ENCODE results near the gene ABCB11. TPM values are rescaled to one million over a fixed set of nuclear protein-coding genes. Genes with fewer than 3 reads are reported as not detected.

Gene ABCB11
- total and polyA plus RNA-seq, 5 donors: 0.07 to 0.47 (median 0.20) TPM

GRCh38 chr2:168969865-168970264, 61.3 kb downstream of the ABCB11 start:
- H3K27ac ChIP-seq (ENCODE audit: low read length): no peak overlapping the region
- no peak for ATAC-seq
- H3K27me3 ChIP-seq (ENCODE audit: control insufficient read depth, insufficient read depth): no peaks in the 10 kb centered on the region
- H3K4me1 ChIP-seq (ENCODE audit: control insufficient read depth, insufficient read depth, low read length): no peaks in the 10 kb centered on the region
- DNase-seq: no peak
- 93% methylated on average over 2 of the region's 2 CpGs for WGBS
- intact Hi-C loops (cut with DNase I): loop anchor here in 3 of 4 donors (10.0 kb wide), 4 partner anchors 45 to 175 kb away; no protein-coding TSS in a partner anchor
- no peaks in the 10 kb centered on the region for H3K9me3 ChIP-seq (ENCODE audit: control insufficient read depth, low read length)
- no peak overlapping the region for H3K4me3 ChIP-seq (ENCODE audit: low read length)

- intact Hi-C loops (cut with DNase I): loop anchor here in 3 of 4 donors (10.0 kb wide), 4 partner anchors 46 to 176 kb away; no protein-coding TSS in a partner anchor
- no peak for ATAC-seq
- DNase-seq: no peak
Observed at GRCh38 chr2:168968342-168968741, 62.8 kb downstream of the ABCB11 start.

GRCh38 chr2:168964251-168964807, 66.8 kb downstream of the ABCB11 start:
- intact Hi-C loops (cut with DNase I): loop anchor here in 3 of 4 donors (5.0 to 10.0 kb wide), 6 partner anchors 50 to 258 kb away; no protein-coding TSS in a partner anchor
- 93% methylated on average over 3 of the region's 3 CpGs for WGBS
- H3K4me1 ChIP-seq (ENCODE audit: control insufficient read depth, insufficient read depth, low read length): no peaks in the 10 kb centered on the region

More at GRCh38 chr2:168968342-168968741, 62.8 kb downstream of the ABCB11 start:
- no peaks in the 10 kb centered on the region for H3K9me3 ChIP-seq (ENCODE audit: control insufficient read depth, low read length)
- no peaks in the 10 kb centered on the region for H3K27me3 ChIP-seq (ENCODE audit: control insufficient read depth, insufficient read depth)
- H3K4me1 ChIP-seq (ENCODE audit: control insufficient read depth, insufficient read depth, low read length): no peaks in the 10 kb centered on the region
- WGBS: 92% methylated on average over 2 of the region's 2 CpGs
- H3K27ac ChIP-seq (ENCODE audit: low read length): no peak overlapping the region
- H3K4me3 ChIP-seq (ENCODE audit: low read length): no peak overlapping the region

GRCh38 chr2:168962636-168963035, 68.5 kb downstream of the ABCB11 start:
- ATAC-seq (no peak), DNase-seq (no peak)
- Histone ChIP-seq H3K4me1 (ENCODE audit: control insufficient read depth, insufficient read depth, low read length) (no peaks in the 10 kb centered on the region), H3K4me3 (ENCODE audit: low read length) (no peak overlapping the region), H3K27ac (ENCODE audit: low read length) (no peak overlapping the region), H3K9me3 (ENCODE audit: control insufficient read depth, low read length) (no peaks in the 10 kb centered on the region), H3K27me3 (ENCODE audit: control insufficient read depth, insufficient read depth) (no peaks in the 10 kb centered on the region)
- intact Hi-C loops (cut with DNase I): loop anchor here in 3 of 4 donors (5.0 to 10.0 kb wide), 6 partner anchors 52 to 260 kb away; no protein-coding TSS in a partner anchor
- 82% methylated on average over 1 of the region's 1 CpG for WGBS

More at GRCh38 chr2:168964251-168964807, 66.8 kb downstream of the ABCB11 start:
- H3K9me3 ChIP-seq (ENCODE audit: control insufficient read depth, low read length): no peaks in the 10 kb centered on the region
- ATAC-seq (no peak), DNase-seq (no peak)
- H3K27ac ChIP-seq (ENCODE audit: low read length): no peak overlapping the region
- no peak overlapping the region for H3K4me3 ChIP-seq (ENCODE audit: low read length)
- H3K27me3 ChIP-seq (ENCODE audit: control insufficient read depth, insufficient read depth): no peaks in the 10 kb centered on the region

- DNase-seq (no peak), ATAC-seq (peak; percentile 78 to 84)
- H3K27ac ChIP-seq (ENCODE audit: low read length): no peak overlapping the region
- H3K27me3 ChIP-seq (ENCODE audit: control insufficient read depth, insufficient read depth): no peaks in the 10 kb centered on the region
- H3K4me1 ChIP-seq (ENCODE audit: control insufficient read depth, insufficient read depth, low read length): no peaks in the 10 kb centered on the region
- intact Hi-C loops (cut with DNase I): loop anchor here in 3 of 4 donors (5.0 to 10.0 kb wide), 6 partner anchors 53 to 261 kb away; no protein-coding TSS in a partner anchor
- 17% methylated on average over 5 of the region's 5 CpGs for WGBS
- no peak overlapping the region for H3K4me3 ChIP-seq (ENCODE audit: low read length)
- no peaks in the 10 kb centered on the region for H3K9me3 ChIP-seq (ENCODE audit: control insufficient read depth, low read length)
Observed at GRCh38 chr2:168961450-168962229, 69.5 kb downstream of the ABCB11 start.

GRCh38 chr2:168956392-168956791, 74.7 kb downstream of the ABCB11 start:
- no peak overlapping the region for H3K27ac ChIP-seq (ENCODE audit: low read length)
- no peaks in the 10 kb centered on the region for H3K9me3 ChIP-seq (ENCODE audit: control insufficient read depth, low read length)
- no peaks in the 10 kb centered on the region for H3K27me3 ChIP-seq (ENCODE audit: control insufficient read depth, insufficient read depth)
- no peaks in the 10 kb centered on the region for H3K4me1 ChIP-seq (ENCODE audit: control insufficient read depth, insufficient read depth, low read length)
- H3K4me3 ChIP-seq (ENCODE audit: low read length): no peak overlapping the region
- WGBS: 82% methylated on average over 2 of the region's 2 CpGs
- no peak for DNase-seq
- ATAC-seq: no peak
- intact Hi-C loops (cut with DNase I): loop anchor here in 2 of 4 donors (10.0 kb wide), 1 partner anchor 188 kb away; no protein-coding TSS in a partner anchor

- no peaks in the 10 kb centered on the region for H3K4me1 ChIP-seq (ENCODE audit: control insufficient read depth, insufficient read depth, low read length)
- H3K27me3 ChIP-seq (ENCODE audit: control insufficient read depth, insufficient read depth): no peaks in the 10 kb centered on the region
- DNase-seq (no peak), ATAC-seq (no peak)
- H3K27ac ChIP-seq (ENCODE audit: low read length): no peak overlapping the region
- 91% methylated on average over 4 of the region's 4 CpGs for WGBS
- intact Hi-C loops (cut with DNase I): loop anchor here in 2 of 4 donors (10.0 kb wide), 1 partner anchor 189 kb away; no protein-coding TSS in a partner anchor
- H3K9me3 ChIP-seq (ENCODE audit: control insufficient read depth, low read length): no peaks in the 10 kb centered on the region
- H3K4me3 ChIP-seq (ENCODE audit: low read length): no peak overlapping the region
Observed at GRCh38 chr2:168955321-168955720, 75.8 kb downstream of the ABCB11 start.

GRCh38 chr2:168954256-168954655, 76.9 kb downstream of the ABCB11 start:
- DNase-seq (no peak), ATAC-seq (no peak)
- Histone ChIP-seq H3K4me3 (ENCODE audit: low read length) (no peak overlapping the region), H3K27me3 (ENCODE audit: control insufficient read depth, insufficient read depth) (no peaks in the 10 kb centered on the region), H3K27ac (ENCODE audit: low read length) (no peak overlapping the region), H3K4me1 (ENCODE audit: control insufficient read depth, insufficient read depth, low read length) (no peaks in the 10 kb centered on the region), H3K9me3 (ENCODE audit: control insufficient read depth, low read length) (no peaks in the 10 kb centered on the region)
- intact Hi-C loops (cut with DNase I): loop anchor here in 2 of 4 donors (10.0 kb wide), 1 partner anchor 191 kb away; no protein-coding TSS in a partner anchor

GRCh38 chr2:168952424-168952823, 78.7 kb downstream of the ABCB11 start:
- ATAC-seq (no peak), DNase-seq (no peak)
- Histone ChIP-seq H3K27me3 (ENCODE audit: control insufficient read depth, insufficient read depth) (no peaks in the 10 kb centered on the region), H3K4me3 (ENCODE audit: low read length) (no peak overlapping the region), H3K4me1 (ENCODE audit: control insufficient read depth, insufficient read depth, low read length) (no peaks in the 10 kb centered on the region), H3K27ac (ENCODE audit: low read length) (no peak overlapping the region), H3K9me3 (ENCODE audit: control insufficient read depth, low read length) (no peaks in the 10 kb centered on the region)
- intact Hi-C loops (cut with DNase I): loop anchor here in 2 of 4 donors (10.0 kb wide), 1 partner anchor 192 kb away; no protein-coding TSS in a partner anchor
- 71% methylated on average over 1 of the region's 1 CpG for WGBS

- Histone ChIP-seq H3K4me1 (ENCODE audit: control insufficient read depth, insufficient read depth, low read length) (no peaks in the 10 kb centered on the region), H3K27me3 (ENCODE audit: control insufficient read depth, insufficient read depth) (no peaks in the 10 kb centered on the region), H3K4me3 (ENCODE audit: low read length) (no peak overlapping the region), H3K27ac (ENCODE audit: low read length) (no peak overlapping the region), H3K9me3 (ENCODE audit: control insufficient read depth, low read length) (no peaks in the 10 kb centered on the region)
- DNase-seq (no peak), ATAC-seq (no peak)
- intact Hi-C loops (cut with DNase I): loop anchor here in 2 of 4 donors (10.0 kb wide), 1 partner anchor 193 kb away; no protein-coding TSS in a partner anchor
- WGBS: 90% methylated on average over 1 of the region's 1 CpG
Observed at GRCh38 chr2:168951871-168952270, 79.3 kb downstream of the ABCB11 start.

- H3K4me1 ChIP-seq (ENCODE audit: control insufficient read depth, insufficient read depth, low read length): no peaks in the 10 kb centered on the region
- intact Hi-C loops (cut with DNase I): loop anchor here in 1 of 4 donors (10.0 kb wide), 1 partner anchor 275 kb away; no protein-coding TSS in a partner anchor
- H3K27me3 ChIP-seq (ENCODE audit: control insufficient read depth, insufficient read depth): no peaks in the 10 kb centered on the region
- no peaks in the 10 kb centered on the region for H3K9me3 ChIP-seq (ENCODE audit: control insufficient read depth, low read length)
- DNase-seq (no peak), ATAC-seq (no peak)
- H3K27ac ChIP-seq (ENCODE audit: low read length): no peak overlapping the region
- H3K4me3 ChIP-seq (ENCODE audit: low read length): no peak overlapping the region
- 96% methylated on average over 1 of the region's 1 CpG for WGBS
Observed at GRCh38 chr2:168949324-168949723, 81.8 kb downstream of the ABCB11 start.
